Frontal cortex (tissue), 4 donors: Measurements from ENCODE around the gene MTX1. TPM values are rescaled to one million over a fixed set of nuclear protein-coding genes. Genes with fewer than 3 reads are reported as not detected.
A peak's percentile ranks its signal among the peaks of the same experiment; 100 is the strongest.
"Not testable (repeated sequence)": the region's sequence is repeated elsewhere in the genome, so short reads cannot be mapped to it uniquely, and the experiment has no call there.

ENCODE experiments used
- DNase-seq, 2 donors: peaks; one replicate each; pipeline ENCODE4 v3.0.0; 2012; ENCODE audit warnings: low spot score in 2 of 2
- FAIRE-seq: peaks from 2 replicates; lab custom pipeline; 2012; peaks lifted over from hg19 to GRCh38; lab: Jason Lieb, UNC
- total RNA-seq: library from RNA; depleted of rRNA; stranded (reverse); fragments of >200 nt; gene quantifications from one replicate; pipeline ENCODE4 v1.2.3, GENCODE V29; 2014
- donor health status: control.
- donor health status: control.
- donor health status: control.

Gene MTX1
- total RNA-seq, 1 donor from 2014 or later, result 13.9 TPM

GRCh38 chr1:155202731-155203515 lies 5.6 kb upstream of the MTX1 start:
- DNase-seq (no peak), FAIRE-seq (no peak)

DNA sequence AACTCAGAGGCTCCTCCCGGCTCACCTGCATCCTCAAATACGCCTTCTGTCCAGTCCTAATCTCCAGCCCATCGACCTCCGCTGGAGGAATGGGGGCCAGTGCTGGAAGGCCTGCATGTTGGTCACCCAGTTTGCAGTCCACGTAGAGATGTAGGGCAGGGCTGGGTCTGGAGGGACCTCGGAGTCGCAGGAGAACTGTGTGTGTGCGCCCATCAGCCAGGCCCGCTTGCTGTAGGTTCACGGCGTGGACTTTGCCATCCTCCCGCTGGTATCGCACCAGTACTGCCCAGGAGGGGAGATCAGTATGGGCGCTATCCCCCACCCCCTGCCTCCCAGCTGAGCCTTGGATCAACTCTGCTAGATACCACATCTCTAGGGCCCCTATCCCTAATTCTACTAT lies 3.5 kb upstream of the MTX1 start:
- DNase-seq (no peak), FAIRE-seq (no peak)

- DNase-seq, result no peak
- no peak for FAIRE-seq
These were observed 2.4 kb upstream of the MTX1 start for GRCh38 chr1:155205969-155206593.

- DNase-seq (peak; percentile 51 to 67), FAIRE-seq (no peak)
These were observed 1.3 kb upstream of the MTX1 start for GRCh38 chr1:155206891-155207805.

GRCh38 chr1:155207806-155208540 lies 522 bp upstream of the MTX1 start, which contains the start of gene THBS3:
TSS of gene THBS3 (minus strand) at chr1:155207897. CDS start at chr1:155207876, 21 bp downstream.
- DNase-seq (peak; percentile 42 to 43), FAIRE-seq (no peak)

GRCh38 chr1:155209312-155209721 lies 822 bp downstream of the MTX1 start:
- FAIRE-seq (no peak), DNase-seq (peak in 1 of 2 donors; percentile 7)

GRCh38 chr1:155210314-155211104 lies 2.0 kb downstream of the MTX1 start:
- no peak for FAIRE-seq
- DNase-seq, result no peak

DNA sequence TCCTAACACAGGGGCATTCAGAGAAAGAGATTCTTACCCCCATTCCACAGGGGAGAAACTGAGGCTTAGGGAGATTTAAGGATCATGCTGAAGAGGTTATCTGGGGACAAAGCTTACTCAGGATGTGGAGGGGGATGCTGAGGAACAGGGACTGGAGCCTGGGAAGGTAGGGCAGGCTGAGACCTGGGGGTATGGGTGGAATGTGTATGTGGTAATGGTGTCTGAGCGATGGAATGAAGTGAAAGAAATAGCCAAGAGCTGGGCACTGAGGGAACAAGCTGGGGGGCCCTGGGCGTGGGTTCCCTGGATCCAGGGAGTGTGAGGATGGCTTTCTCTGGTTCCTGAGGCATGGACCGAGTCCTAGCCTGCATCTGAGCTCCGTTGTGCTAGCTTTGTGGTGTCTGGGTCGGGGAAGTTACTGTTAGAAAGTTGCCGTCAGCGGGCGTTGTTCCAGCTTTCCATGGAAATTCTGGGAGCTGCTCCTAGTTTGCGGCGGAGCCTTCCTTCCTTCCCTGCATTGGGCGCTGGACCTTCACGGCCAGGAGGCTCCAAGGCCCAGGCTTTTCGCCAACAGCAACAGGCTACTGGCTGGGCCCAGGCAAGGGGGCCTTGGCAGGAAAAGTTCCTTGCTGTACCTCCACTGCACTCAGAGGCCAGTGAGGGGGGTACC lies 3.0 kb downstream of the MTX1 start:
- FAIRE-seq, DNase-seq: not testable (repeated sequence)

GRCh38 chr1:155212051-155212440 lies 3.6 kb downstream of the MTX1 start:
- not testable (repeated sequence) for FAIRE-seq, DNase-seq

GRCh38 chr1:155214702-155215101 lies 6.2 kb downstream of the MTX1 start:
- DNase-seq, FAIRE-seq: not testable (repeated sequence)

GRCh38 chr1:155218854-155219591 lies 10.5 kb downstream of the MTX1 start:
- peak; percentile 67 to 72 for DNase-seq
- FAIRE-seq, result no peak

GRCh38 chr1:155219592-155220031 lies 11.1 kb downstream of the MTX1 start:
- DNase-seq (peak in 1 of 2 donors; percentile 43), FAIRE-seq (no peak)

- not testable (repeated sequence) for FAIRE-seq, DNase-seq
These were observed 11.9 kb downstream of the MTX1 start for GRCh38 chr1:155220211-155220965.

DNA sequence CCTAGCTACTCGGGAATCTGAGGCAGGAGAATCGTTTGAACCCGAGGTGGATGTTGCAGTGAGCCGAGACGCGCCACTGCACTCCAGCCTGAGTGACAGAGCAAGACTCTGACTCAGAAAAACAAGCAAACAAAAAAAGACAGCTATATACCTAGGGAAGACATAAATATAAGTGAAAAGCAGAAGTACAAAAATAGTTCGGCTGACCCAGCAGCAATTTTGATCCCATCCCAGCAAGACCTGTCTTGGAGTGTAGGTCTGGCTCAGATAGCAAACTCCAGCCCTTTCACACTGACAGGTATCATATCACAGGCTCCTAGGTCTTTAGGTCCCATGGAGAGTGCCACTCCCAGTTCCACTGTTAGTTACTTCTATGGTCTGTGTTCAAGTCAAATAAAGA lies 14.6 kb downstream of the MTX1 start:
- FAIRE-seq (no peak), DNase-seq (no peak)

GRCh38 chr1:155225404-155225759 lies 16.9 kb downstream of the MTX1 start:
- FAIRE-seq, result not testable (repeated sequence)

GRCh38 chr1:155226188-155226909 lies 17.9 kb downstream of the MTX1 start:
- peak in 1 of 2 donors; percentile 48 for DNase-seq
- FAIRE-seq, result no peak

More at GRCh38 chr1:155225404-155225759, 16.9 kb downstream of the MTX1 start:
- not testable (repeated sequence) for DNase-seq
